ENCODE measurements around the gene GXYLT2. TPM values are rescaled to one million over a fixed set of nuclear protein-coding genes. Genes with fewer than 3 reads are reported as not detected.

The GXYLT2 gene
- not detected for total RNA-seq

- Mint-ChIP-seq H3K9me3 (no peaks in the 10 kb centered on the region), H3K27ac (no peak within 1 kb of the TSS), H3K4me1 (peaks cover 15% of the 10 kb centered on the region), H3K27me3 (peaks cover 67% of the 10 kb centered on the region), H3K4me3 (peak within 1 kb of the TSS; percentile 83), H3K36me3 (no peaks in the 10 kb centered on the region)
- POLR2A ChIA-PET: no interaction called here
- ATAC-seq (ENCODE audit: low read depth) (peak; percentile 88), DNase-seq (peak; percentile 65)
Observed at GRCh38 chr3:72887705-72888545, at the start of gene GXYLT2. GXYLT2 (plus strand) TSS chr3:72888046; CDS start chr3:72888234, 188 bp downstream.

- Mint-ChIP-seq H3K4me1 (peaks cover 9% of the 10 kb centered on the region), H3K4me3 (no peak overlapping the region), H3K27ac (no peak overlapping the region), H3K27me3 (no peaks in the 10 kb centered on the region), H3K36me3 (peaks cover 44% of the 10 kb centered on the region), H3K9me3 (no peaks in the 10 kb centered on the region)
- POLR2A ChIA-PET: no interaction called here
- no peak for ATAC-seq (ENCODE audit: low read depth)
- no peak for DNase-seq
Observed at GRCh38 chr3:72839057-72839456, 48.8 kb upstream of the GXYLT2 start.

GRCh38 chr3:72844436-72844993 is 43.3 kb upstream of the GXYLT2 start:
- no peaks in the 10 kb centered on the region for H3K9me3 Mint-ChIP-seq
- POLR2A ChIA-PET: no interaction called here
- no peak overlapping the region for H3K27ac Mint-ChIP-seq
- peaks cover 29% of the 10 kb centered on the region for H3K4me1 Mint-ChIP-seq
- H3K36me3 Mint-ChIP-seq: peaks cover 27% of the 10 kb centered on the region
- DNase-seq (no peak), ATAC-seq (ENCODE audit: low read depth) (no peak)
- no peak overlapping the region for H3K4me3 Mint-ChIP-seq
- H3K27me3 Mint-ChIP-seq: no peaks in the 10 kb centered on the region

GRCh38 chr3:72846166-72846565 is 41.7 kb upstream of the GXYLT2 start:
- Mint-ChIP-seq H3K36me3 (peaks cover 19% of the 10 kb centered on the region), H3K9me3 (no peaks in the 10 kb centered on the region), H3K4me3 (no peak overlapping the region), H3K4me1 (peaks cover 30% of the 10 kb centered on the region), H3K27ac (no peak overlapping the region), H3K27me3 (no peaks in the 10 kb centered on the region)
- POLR2A ChIA-PET: interaction anchor here (0.6 kb wide), 3 partner anchors 106 to 374 kb away, joined by 3 to 5 read pairs (median 4); no protein-coding TSS in a partner anchor
- DNase-seq: no peak
- ATAC-seq (ENCODE audit: low read depth): no peak

GRCh38 chr3:72847282-72847681 is 40.6 kb upstream of the GXYLT2 start:
- Mint-ChIP-seq H3K4me1 (peaks cover 30% of the 10 kb centered on the region), H3K9me3 (no peaks in the 10 kb centered on the region), H3K4me3 (peak overlapping the region; percentile 92), H3K36me3 (peaks cover 10% of the 10 kb centered on the region), H3K27me3 (no peaks in the 10 kb centered on the region), H3K27ac (peak overlapping the region; percentile 74)
- no peak for ATAC-seq (ENCODE audit: low read depth)
- POLR2A ChIA-PET: interaction anchor here (1.3 kb wide), 1 partner anchor 1123 kb away, joined by 3 read pairs; no protein-coding TSS in a partner anchor
- DNase-seq: no peak

GRCh38 chr3:72847751-72848702 is 39.8 kb upstream of the GXYLT2 start, which contains the start of gene SHQ1:
SHQ1 (minus strand) TSS chr3:72848445; CDS start chr3:72848340, 105 bp downstream.
- ATAC-seq (ENCODE audit: low read depth): peak; percentile 93
- no peaks in the 10 kb centered on the region for H3K9me3 Mint-ChIP-seq
- H3K4me1 Mint-ChIP-seq: peaks cover 30% of the 10 kb centered on the region
- H3K36me3 Mint-ChIP-seq: peaks cover 8% of the 10 kb centered on the region
- peak; percentile 91 for DNase-seq
- POLR2A ChIA-PET: interaction anchor here (0.5 to 1.3 kb wide), 3 partner anchors 149 to 1124 kb away, joined by 3 to 6 read pairs (median 3); partner anchors contain the start of gene PPP4R2
- peak within 1 kb of the TSS; percentile 92 for H3K4me3 Mint-ChIP-seq
- H3K27ac Mint-ChIP-seq: peak within 1 kb of the TSS; percentile 74
- H3K27me3 Mint-ChIP-seq: no peaks in the 10 kb centered on the region

GRCh38 chr3:72848703-72849081 is 39.2 kb upstream of the GXYLT2 start:
- H3K9me3 Mint-ChIP-seq: no peaks in the 10 kb centered on the region
- DNase-seq: no peak
- H3K4me1 Mint-ChIP-seq: peaks cover 30% of the 10 kb centered on the region
- H3K27ac Mint-ChIP-seq: peak overlapping the region; percentile 74
- peak overlapping the region; percentile 92 for H3K4me3 Mint-ChIP-seq
- POLR2A ChIA-PET: interaction anchor here (1.1 to 1.3 kb wide), 2 partner anchors 149 to 1124 kb away, joined by 3 to 6 read pairs; partner anchors contain the start of gene PPP4R2
- no peaks in the 10 kb centered on the region for H3K27me3 Mint-ChIP-seq
- peaks cover 5% of the 10 kb centered on the region for H3K36me3 Mint-ChIP-seq
- peak; percentile 42 for ATAC-seq (ENCODE audit: low read depth)

- Mint-ChIP-seq H3K27me3 (peaks cover 4% of the 10 kb centered on the region), H3K9me3 (no peaks in the 10 kb centered on the region), H3K27ac (no peak overlapping the region), H3K36me3 (no peaks in the 10 kb centered on the region), H3K4me3 (no peak overlapping the region), H3K4me1 (no peaks in the 10 kb centered on the region)
- no peak for DNase-seq
- no peak for ATAC-seq (ENCODE audit: low read depth)
- POLR2A ChIA-PET: no interaction called here
Observed at GRCh38 chr3:72855001-72855400, 32.8 kb upstream of the GXYLT2 start.

GRCh38 chr3:72860053-72860452 is 27.8 kb upstream of the GXYLT2 start:
- H3K27me3 Mint-ChIP-seq: peaks cover 5% of the 10 kb centered on the region
- no peak for DNase-seq
- no peak overlapping the region for H3K4me3 Mint-ChIP-seq
- ATAC-seq (ENCODE audit: low read depth): no peak
- peaks cover 5% of the 10 kb centered on the region for H3K4me1 Mint-ChIP-seq
- POLR2A ChIA-PET: no interaction called here
- no peaks in the 10 kb centered on the region for H3K36me3 Mint-ChIP-seq
- H3K27ac Mint-ChIP-seq: no peak overlapping the region
- no peaks in the 10 kb centered on the region for H3K9me3 Mint-ChIP-seq

- Mint-ChIP-seq H3K36me3 (no peaks in the 10 kb centered on the region), H3K4me1 (peaks cover 5% of the 10 kb centered on the region), H3K27me3 (peaks cover 8% of the 10 kb centered on the region), H3K9me3 (no peaks in the 10 kb centered on the region), H3K4me3 (no peak overlapping the region), H3K27ac (no peak overlapping the region)
- DNase-seq: no peak
- ATAC-seq (ENCODE audit: low read depth): no peak
- POLR2A ChIA-PET: no interaction called here
Observed at GRCh38 chr3:72860846-72861245, 27.0 kb upstream of the GXYLT2 start.

- Mint-ChIP-seq H3K27me3 (peaks cover 5% of the 10 kb centered on the region), H3K4me1 (peaks cover 5% of the 10 kb centered on the region), H3K4me3 (peak overlapping the region; percentile 11), H3K36me3 (no peaks in the 10 kb centered on the region), H3K9me3 (no peaks in the 10 kb centered on the region), H3K27ac (no peak overlapping the region)
- POLR2A ChIA-PET: no interaction called here
- DNase-seq (no peak), ATAC-seq (ENCODE audit: low read depth) (no peak)
Observed at GRCh38 chr3:72862314-72863090, 25.3 kb upstream of the GXYLT2 start.

- no peaks in the 10 kb centered on the region for H3K4me1 Mint-ChIP-seq
- DNase-seq (no peak), ATAC-seq (ENCODE audit: low read depth) (no peak)
- POLR2A ChIA-PET: no interaction called here
- no peak overlapping the region for H3K27ac Mint-ChIP-seq
- H3K27me3 Mint-ChIP-seq: peaks cover 13% of the 10 kb centered on the region
- H3K36me3 Mint-ChIP-seq: no peaks in the 10 kb centered on the region
- H3K4me3 Mint-ChIP-seq: no peak overlapping the region
- H3K9me3 Mint-ChIP-seq: no peaks in the 10 kb centered on the region
Observed at GRCh38 chr3:72872183-72872582, 15.7 kb upstream of the GXYLT2 start.
